Measurements from ENCODE around the gene GSTT2B. TPM values are rescaled to one million over a fixed set of nuclear protein-coding genes. Genes with fewer than 3 reads are reported as not detected.
"Not testable (repeated sequence)": the region's sequence is repeated elsewhere in the genome, so short reads cannot be mapped to it uniquely, and the experiment has no call there.

Gene GSTT2B
- total RNA-seq, 1 donor, result 13.8 TPM

DNA sequence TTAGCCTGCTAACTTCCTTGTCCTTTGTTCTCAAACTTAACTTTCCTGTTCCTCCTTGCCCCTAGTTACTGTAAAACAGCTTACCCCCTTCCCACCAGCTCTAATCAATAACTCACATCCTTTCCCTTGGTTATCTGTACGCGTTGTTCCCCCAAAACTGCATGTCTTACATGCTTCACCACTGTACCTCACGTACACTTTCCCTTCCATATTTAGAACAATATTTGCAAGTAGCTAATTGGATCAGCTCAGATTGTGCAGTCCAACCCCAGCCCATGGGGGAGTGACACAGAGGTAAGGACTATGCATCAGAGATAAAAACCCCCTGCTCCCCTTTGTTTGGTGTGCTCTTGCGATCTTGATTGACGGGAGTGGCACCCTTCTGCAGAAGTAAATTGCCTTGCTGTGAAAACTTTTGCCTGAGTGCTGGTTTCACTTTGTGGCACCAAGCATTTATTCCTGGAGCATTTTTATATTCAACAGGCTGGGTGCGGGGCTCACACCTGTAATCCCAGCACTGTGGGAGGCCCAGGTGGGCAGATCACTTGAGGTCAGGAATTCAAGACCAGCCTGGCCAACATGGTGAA is 35.9 kb downstream of the GSTT2B start:
- Histone ChIP-seq H4K20me1 (ENCODE audit: insufficient read depth, low read length) (no peaks in the 10 kb centered on the region), H3K36me3 (ENCODE audit: insufficient read depth, low read length) (peaks cover 7% of the 10 kb centered on the region), H3K79me2 (ENCODE audit: insufficient read depth, low read length) (no peaks in the 10 kb centered on the region), H3K27me3 (ENCODE audit: insufficient read depth, low read length) (no peaks in the 10 kb centered on the region), H3K27ac (ENCODE audit: low read depth, low read length) (no peak overlapping the region), H3K9me3 (ENCODE audit: low read depth, low read length) (peaks cover 8% of the 10 kb centered on the region), H2AFZ (ENCODE audit: low read length) (no peak overlapping the region), H3K4me1 (ENCODE audit: insufficient read depth, low read length) (no peaks in the 10 kb centered on the region), H3K4me2 (ENCODE audit: insufficient read depth, low read length) (no peak overlapping the region), H3K4me3 (ENCODE audit: insufficient read depth, low read length) (no peak overlapping the region)
- TF ChIP-seq CTCF (IDR thresholded peaks at IDR 0.05; ENCODE audit: extremely low read depth, low read depth, low read length), result no peak
- no peak for DNase-seq (ENCODE audit: insufficient read length, low spot score, missing footprints)

DNA sequence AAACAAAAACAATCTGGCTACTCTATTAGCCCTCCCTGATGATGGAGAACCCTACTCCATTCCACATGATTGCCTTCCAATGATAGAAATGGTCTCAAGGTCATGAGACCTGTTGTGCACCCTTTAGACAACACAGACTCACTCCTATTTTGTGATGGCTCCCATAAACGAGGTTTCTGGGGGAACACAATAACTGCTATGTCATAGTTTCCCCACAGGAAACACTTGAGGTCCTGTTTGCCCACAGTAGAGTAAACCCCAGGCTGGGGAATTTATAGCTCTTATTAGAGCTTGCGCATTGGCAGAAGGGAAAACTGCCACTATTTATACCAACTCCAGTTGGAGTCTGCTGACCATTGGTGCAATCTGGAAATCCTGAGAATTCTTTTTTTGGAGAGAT is 38.1 kb downstream of the GSTT2B start:
- no peak overlapping the region for H3K27ac ChIP-seq (ENCODE audit: low read depth, low read length)
- H3K9me3 ChIP-seq (ENCODE audit: low read depth, low read length), result peaks cover 8% of the 10 kb centered on the region
- peaks cover 7% of the 10 kb centered on the region for H3K36me3 ChIP-seq (ENCODE audit: insufficient read depth, low read length)
- no peak for DNase-seq (ENCODE audit: insufficient read length, low spot score, missing footprints)
- H3K27me3 ChIP-seq (ENCODE audit: insufficient read depth, low read length), result no peaks in the 10 kb centered on the region
- no peak for TF ChIP-seq CTCF (IDR thresholded peaks at IDR 0.05; ENCODE audit: extremely low read depth, low read depth, low read length)
- H3K79me2 ChIP-seq (ENCODE audit: insufficient read depth, low read length), result no peaks in the 10 kb centered on the region
- no peaks in the 10 kb centered on the region for H3K4me1 ChIP-seq (ENCODE audit: insufficient read depth, low read length)
- H3K4me3 ChIP-seq (ENCODE audit: insufficient read depth, low read length), result no peak overlapping the region
- H3K4me2 ChIP-seq (ENCODE audit: insufficient read depth, low read length), result no peak overlapping the region
- H4K20me1 ChIP-seq (ENCODE audit: insufficient read depth, low read length), result no peaks in the 10 kb centered on the region
- no peak overlapping the region for H2AFZ ChIP-seq (ENCODE audit: low read length)

- H4K20me1 ChIP-seq (ENCODE audit: insufficient read depth, low read length); H3K36me3 ChIP-seq (ENCODE audit: insufficient read depth, low read length); DNase-seq (ENCODE audit: insufficient read length, low spot score, missing footprints); H2AFZ ChIP-seq (ENCODE audit: low read length); H3K79me2 ChIP-seq (ENCODE audit: insufficient read depth, low read length); H3K4me3 ChIP-seq (ENCODE audit: insufficient read depth, low read length); H3K4me2 ChIP-seq (ENCODE audit: insufficient read depth, low read length); H3K27me3 ChIP-seq (ENCODE audit: insufficient read depth, low read length); H3K9me3 ChIP-seq (ENCODE audit: low read depth, low read length); H3K27ac ChIP-seq (ENCODE audit: low read depth, low read length); H3K4me1 ChIP-seq (ENCODE audit: insufficient read depth, low read length): not testable (repeated sequence)
These were observed 39.3 kb downstream of the GSTT2B start for GRCh38 chr22:23921586-23922201.

GRCh38 chr22:23920267-23920611 is 40.8 kb downstream of the GSTT2B start:
- not testable (repeated sequence) for H3K36me3 ChIP-seq (ENCODE audit: insufficient read depth, low read length); H2AFZ ChIP-seq (ENCODE audit: low read length); DNase-seq (ENCODE audit: insufficient read length, low spot score, missing footprints); H3K4me2 ChIP-seq (ENCODE audit: insufficient read depth, low read length); H3K4me1 ChIP-seq (ENCODE audit: insufficient read depth, low read length); H3K79me2 ChIP-seq (ENCODE audit: insufficient read depth, low read length); H3K27ac ChIP-seq (ENCODE audit: low read depth, low read length); H3K27me3 ChIP-seq (ENCODE audit: insufficient read depth, low read length); H3K4me3 ChIP-seq (ENCODE audit: insufficient read depth, low read length); H4K20me1 ChIP-seq (ENCODE audit: insufficient read depth, low read length); H3K9me3 ChIP-seq (ENCODE audit: low read depth, low read length)

- DNase-seq (ENCODE audit: insufficient read length, low spot score, missing footprints), result no peak
- Histone ChIP-seq H3K79me2 (ENCODE audit: insufficient read depth, low read length) (no peaks in the 10 kb centered on the region), H3K4me1 (ENCODE audit: insufficient read depth, low read length) (peaks cover 6% of the 10 kb centered on the region), H3K36me3 (ENCODE audit: insufficient read depth, low read length) (no peaks in the 10 kb centered on the region), H3K9me3 (ENCODE audit: low read depth, low read length) (no peaks in the 10 kb centered on the region), H3K27me3 (ENCODE audit: insufficient read depth, low read length) (no peaks in the 10 kb centered on the region), H3K4me3 (ENCODE audit: insufficient read depth, low read length) (no peak overlapping the region), H3K4me2 (ENCODE audit: insufficient read depth, low read length) (no peak overlapping the region), H2AFZ (ENCODE audit: low read length) (no peak overlapping the region), H3K27ac (ENCODE audit: low read depth, low read length) (no peak overlapping the region), H4K20me1 (ENCODE audit: insufficient read depth, low read length) (no peaks in the 10 kb centered on the region)
- TF ChIP-seq CTCF (IDR thresholded peaks at IDR 0.05; ENCODE audit: extremely low read depth, low read depth, low read length), result no peak
These were observed 45.7 kb downstream of the GSTT2B start for GRCh38 chr22:23915290-23915689.

Data from osteoblast (primary cell).